Smooth muscle cell (in vitro differentiated cells): ENCODE results near the gene OR2K2. TPM values are rescaled to one million over a fixed set of nuclear protein-coding genes. Genes with fewer than 3 reads are reported as not detected.

Experiments used
- DNase-seq: peaks from one replicate; lab custom pipeline; 2025; ENCODE audit not compliant: unreplicated experiment; lab: John Stamatoyannopoulos, UW
- H2AFZ ChIP-seq: fragments of 200-600 bp; sonication (generic); 2 replicates; pipeline ENCODE4 v1.6.0; 2016; ENCODE audit warnings: antibody characterized with exemption, low read depth, mild to moderate bottlenecking
- H3F3A ChIP-seq: fragments of 200-600 bp; sonication (generic); 2 replicates; pipeline ENCODE4 v1.6.0; 2017; ENCODE audit warnings: antibody characterized with exemption, low read depth
- H3K27ac ChIP-seq: fragments of 200-600 bp; sonication (generic); 2 replicates; pipeline ENCODE4 v1.5.1; 2016; ENCODE audit warnings: low read depth, mild to moderate bottlenecking
- H3K27me3 ChIP-seq: fragments of 200-600 bp; sonication (generic); 2 replicates; pipeline ENCODE4 v1.6.1; 2016; ENCODE audit warnings: low read depth, mild to moderate bottlenecking
- H3K36me3 ChIP-seq: fragments of 200-600 bp; sonication (generic); 2 replicates; pipeline ENCODE4 v1.5.1; 2016; ENCODE audit warnings: low read depth
- H3K4me1 ChIP-seq: fragments of 200-600 bp; sonication (generic); 2 replicates; pipeline ENCODE4 v1.5.1; 2016; ENCODE audit warnings: low read depth
- H3K4me2 ChIP-seq: fragments of 200-600 bp; sonication (generic); 2 replicates; pipeline ENCODE4 v1.6.0; 2016; ENCODE audit warnings: mild to moderate bottlenecking
- H3K4me3 ChIP-seq: fragments of 200-600 bp; sonication (generic); 2 replicates; pipeline ENCODE4 v1.5.1; 2016; ENCODE audit warnings: mild to moderate bottlenecking
- H3K79me2 ChIP-seq: fragments of 200-600 bp; sonication (generic); 2 replicates; pipeline ENCODE4 v1.6.0; 2016; ENCODE audit warnings: low read depth, mild to moderate bottlenecking
- H3K9ac ChIP-seq: fragments of 200-600 bp; sonication (generic); 2 replicates; pipeline ENCODE4 v1.6.0; 2016; ENCODE audit warnings: low read depth
- H3K9me3 ChIP-seq: fragments of 200-600 bp; sonication (generic); replicated peaks from 2 replicates; pipeline ENCODE4 v1.5.1; 2016; ENCODE audit warnings: low read depth
- H4K20me1 ChIP-seq: fragments of 200-600 bp; sonication (generic); 2 replicates; pipeline ENCODE4 v1.6.0; 2016; ENCODE audit warnings: low read depth
- CTCF ChIP-seq: fragments of 200-600 bp; sonication (generic); IDR thresholded peaks from 2 replicates; pipeline ENCODE4 v1.5.1; 2017; ENCODE audit warnings: borderline replicate concordance, mild to moderate bottlenecking, antibody characterized with exemption; ENCODE audit not compliant: insufficient read depth, poor library complexity, severe bottlenecking
- WGBS: methylation state at CpG from one replicate; pipeline ENCODE4 v1.1.7; 2016; ENCODE audit warnings: low lambda C conversion rate; 5-methylcytosine and 5-hydroxymethylcytosine counted together
- polyA plus RNA-seq: library from polyadenylated mRNA; unstranded; fragments of >200 nt; fragmentation: Nextera tagmentation; extraction: Ambion mirVana; gene quantifications from 2 replicates; pipeline ENCODE4 v1.2.1, GENCODE V29; 2016
- total RNA-seq: library from RNA; depleted of rRNA; stranded (reverse); fragments of >200 nt; gene quantifications from 2 replicates; pipeline ENCODE4 v1.2.3, GENCODE V29; 2014

OR2K2 gene
- total and polyA plus RNA-seq, 2 experiments from 2014 or later = 0.13 TPM; not detected in 1

DNA sequence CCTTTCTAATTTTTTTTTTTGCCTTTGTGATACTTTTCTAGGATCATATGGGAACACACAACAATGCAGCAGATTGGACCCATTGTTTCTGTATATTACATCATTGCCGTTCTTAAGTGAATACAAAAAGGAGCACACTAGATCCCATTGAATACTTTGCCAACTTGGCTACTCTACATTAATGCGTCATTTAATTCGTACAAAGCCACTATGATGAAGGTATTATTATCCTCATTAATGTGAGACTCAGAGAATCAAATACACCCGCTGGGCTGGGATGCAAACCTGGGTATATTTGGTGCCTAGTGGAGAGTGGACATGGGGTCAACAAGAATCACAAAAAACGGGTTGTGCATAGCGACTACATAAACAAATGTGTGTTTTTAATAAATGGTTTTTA lies 31.9 kb downstream of the OR2K2 start:
- Histone ChIP-seq H4K20me1 (no peaks in the 10 kb centered on the region), H3K79me2 (no peaks in the 10 kb centered on the region), H3F3A (no peaks in the 10 kb centered on the region), H3K27me3 (no peaks in the 10 kb centered on the region), H3K4me2 (no peak overlapping the region), H3K9ac (no peak overlapping the region), H3K4me1 (peaks cover 9% of the 10 kb centered on the region), H3K4me3 (no peak overlapping the region), H3K36me3 (no peaks in the 10 kb centered on the region), H3K27ac (no peak overlapping the region), H3K9me3 (no peaks in the 10 kb centered on the region), H2AFZ (no peak overlapping the region)
- 94% methylated on average over 6 of the region's 6 CpGs for WGBS
- TF ChIP-seq CTCF = no peak
- DNase-seq = no peak

DNA sequence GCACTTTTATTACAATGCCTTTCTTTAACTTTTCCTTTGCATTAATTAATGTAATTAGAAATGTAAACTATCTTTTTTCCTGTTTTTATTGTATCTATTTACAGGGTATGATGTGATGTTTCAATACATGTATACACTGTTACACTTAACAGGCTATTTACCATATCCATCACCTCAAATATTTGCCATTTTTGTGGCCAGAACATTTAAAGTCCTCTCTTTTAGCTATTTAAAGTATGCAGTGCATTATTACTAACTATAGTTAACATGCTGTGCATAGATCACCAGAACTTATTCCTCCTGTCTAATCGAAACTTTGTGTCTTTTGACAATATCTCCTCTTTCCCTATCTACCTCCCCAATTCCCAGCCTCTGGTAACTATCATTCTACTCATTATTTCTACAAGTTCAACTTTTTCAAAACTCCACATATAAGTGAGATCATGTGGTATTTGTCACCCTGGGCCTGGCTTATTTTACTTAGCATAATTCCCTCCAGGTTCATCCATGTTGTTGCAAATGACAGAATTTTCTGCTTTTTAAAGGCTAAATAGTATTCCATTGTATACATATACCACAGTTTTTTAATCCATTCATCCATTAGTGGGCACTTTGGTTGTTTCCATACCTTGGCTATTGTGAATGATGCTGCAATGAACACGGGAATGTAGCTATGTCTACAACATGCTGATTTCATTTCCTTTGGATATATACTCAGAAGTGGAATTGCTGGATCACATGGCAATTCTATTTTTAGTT lies 32.8 kb downstream of the OR2K2 start:
- no peak for DNase-seq
- Histone ChIP-seq H3K4me3 (no peak overlapping the region), H3K27ac (no peak overlapping the region), H3K79me2 (no peaks in the 10 kb centered on the region), H3K9me3 (no peaks in the 10 kb centered on the region), H2AFZ (no peak overlapping the region), H3K4me1 (peaks cover 9% of the 10 kb centered on the region), H3K4me2 (no peak overlapping the region), H3F3A (no peaks in the 10 kb centered on the region), H3K9ac (no peak overlapping the region), H3K27me3 (no peaks in the 10 kb centered on the region), H3K36me3 (no peaks in the 10 kb centered on the region), H4K20me1 (no peaks in the 10 kb centered on the region)
- WGBS = 92% methylated on average over 2 of the region's 2 CpGs
- no peak for TF ChIP-seq CTCF

DNA sequence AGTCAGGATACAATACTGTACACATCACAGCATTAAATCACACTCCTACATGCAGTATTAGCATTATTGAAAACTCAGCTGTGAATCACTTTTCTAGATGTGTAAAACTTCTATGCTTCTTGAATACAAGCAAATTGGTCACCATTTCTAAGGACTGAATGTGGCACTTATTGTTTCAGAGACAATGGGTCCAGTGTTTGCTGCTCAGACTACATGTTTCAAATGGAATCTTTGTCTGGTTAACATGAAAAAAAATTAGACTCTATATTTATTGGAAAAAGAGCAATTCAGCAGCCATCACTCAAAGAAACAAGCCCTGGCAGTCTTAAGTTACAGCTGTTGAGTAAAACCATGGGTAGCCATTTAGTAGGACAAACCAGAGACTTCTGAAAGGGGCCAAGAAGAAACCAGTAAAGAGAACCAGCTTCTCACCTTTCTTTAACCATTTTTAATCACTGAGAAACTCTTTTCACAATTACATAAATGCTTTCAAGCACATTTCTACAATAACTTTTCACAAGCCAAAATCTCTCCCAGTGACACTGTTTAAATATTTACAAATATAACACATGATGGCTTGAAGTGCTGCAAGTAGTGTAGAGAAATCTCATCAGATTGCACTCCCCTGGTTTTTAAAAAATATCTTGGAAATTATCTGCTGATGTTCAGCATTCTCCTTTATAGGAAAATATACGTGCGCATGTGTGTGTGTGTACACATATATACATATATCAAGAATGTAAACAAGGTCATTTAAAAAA lies 35.2 kb downstream of the OR2K2 start:
- H3K36me3 ChIP-seq = no peaks in the 10 kb centered on the region
- H3K4me2 ChIP-seq = no peak overlapping the region
- H3K9me3 ChIP-seq = no peaks in the 10 kb centered on the region
- H2AFZ ChIP-seq = peak overlapping the region; percentile 23
- no peak overlapping the region for H3K27ac ChIP-seq
- H3K4me1 ChIP-seq = peaks cover 9% of the 10 kb centered on the region
- WGBS = 96% methylated on average over 2 of the region's 2 CpGs
- no peak for TF ChIP-seq CTCF
- H3K79me2 ChIP-seq = no peaks in the 10 kb centered on the region
- DNase-seq = no peak
- no peaks in the 10 kb centered on the region for H3K27me3 ChIP-seq
- no peak overlapping the region for H3K9ac ChIP-seq
- no peaks in the 10 kb centered on the region for H3F3A ChIP-seq
- no peaks in the 10 kb centered on the region for H4K20me1 ChIP-seq
- H3K4me3 ChIP-seq = no peak overlapping the region
